T-helper 2 cell treated with Interferon-gamma antibody and Interleukin-4, amounts not matched to agents 5 μg/mL and 100 μg/mL, for 36 hours (primary cell): ENCODE results near the gene SLC35F3.

Experiments used
- DNase-seq: peaks from one replicate; pipeline ENCODE4 v3.0.0; 2021; ENCODE audit warnings: low spot score
- H3K27ac Mint-ChIP-seq: one replicate; pipeline ENCODE4 v1.8.0; 2021; ENCODE audit warnings: mild to moderate bottlenecking, mixed read lengths
- H3K27me3 Mint-ChIP-seq: one replicate; pipeline ENCODE4 v1.8.0; 2021; ENCODE audit warnings: low read depth, mixed read lengths
- H3K36me3 Mint-ChIP-seq: one replicate; pipeline ENCODE4 v1.8.0; 2021; ENCODE audit warnings: low read depth, mixed read lengths
- H3K4me1 Mint-ChIP-seq: one replicate; pipeline ENCODE4 v1.8.0; 2021; ENCODE audit warnings: low read depth, mixed read lengths
- H3K4me3 Mint-ChIP-seq: one replicate; pipeline ENCODE4 v1.8.0; 2022; ENCODE audit warnings: mild to moderate bottlenecking, moderate library complexity, mixed read lengths
- H3K9me3 Mint-ChIP-seq: one replicate; pipeline ENCODE4 v1.8.0; 2021; ENCODE audit warnings: mixed read lengths

SLC35F3 gene

GRCh38 chr1:234309598-234310459 lies 405.4 kb downstream of the SLC35F3 start:
- Mint-ChIP-seq H3K27me3 (peaks cover 11% of the 10 kb centered on the region), H3K4me1 (peaks cover 7% of the 10 kb centered on the region), H3K27ac (no peak overlapping the region), H3K4me3 (no peak overlapping the region), H3K9me3 (no peaks in the 10 kb centered on the region), H3K36me3 (no peaks in the 10 kb centered on the region)
- peak; percentile 63 for DNase-seq

GRCh38 chr1:234310460-234310817 lies 406.0 kb downstream of the SLC35F3 start:
- H3K4me1 Mint-ChIP-seq, result peaks cover 7% of the 10 kb centered on the region
- no peak overlapping the region for H3K27ac Mint-ChIP-seq
- H3K4me3 Mint-ChIP-seq, result no peak overlapping the region
- no peaks in the 10 kb centered on the region for H3K36me3 Mint-ChIP-seq
- no peak for DNase-seq
- H3K9me3 Mint-ChIP-seq, result no peaks in the 10 kb centered on the region
- H3K27me3 Mint-ChIP-seq, result peaks cover 11% of the 10 kb centered on the region

- Mint-ChIP-seq H3K27me3 (peaks cover 11% of the 10 kb centered on the region), H3K9me3 (no peaks in the 10 kb centered on the region), H3K4me3 (no peak overlapping the region), H3K36me3 (no peaks in the 10 kb centered on the region), H3K4me1 (peaks cover 7% of the 10 kb centered on the region), H3K27ac (no peak overlapping the region)
- DNase-seq, result no peak
Measured at GRCh38 chr1:234311414-234311813, 406.9 kb downstream of the SLC35F3 start.

GRCh38 chr1:234313171-234313570 lies 408.7 kb downstream of the SLC35F3 start:
- Mint-ChIP-seq H3K9me3 (no peaks in the 10 kb centered on the region), H3K27me3 (peaks cover 16% of the 10 kb centered on the region), H3K4me3 (no peak overlapping the region), H3K4me1 (peaks cover 7% of the 10 kb centered on the region), H3K36me3 (no peaks in the 10 kb centered on the region), H3K27ac (no peak overlapping the region)
- no peak for DNase-seq

GRCh38 chr1:234315091-234315541 lies 410.6 kb downstream of the SLC35F3 start:
- no peak overlapping the region for H3K4me3 Mint-ChIP-seq
- H3K27ac Mint-ChIP-seq, result no peak overlapping the region
- no peaks in the 10 kb centered on the region for H3K9me3 Mint-ChIP-seq
- H3K36me3 Mint-ChIP-seq, result no peaks in the 10 kb centered on the region
- DNase-seq, result peak; percentile 22
- peaks cover 16% of the 10 kb centered on the region for H3K27me3 Mint-ChIP-seq
- H3K4me1 Mint-ChIP-seq, result peaks cover under 1% of the 10 kb centered on the region

GRCh38 chr1:234315588-234315987 lies 411.1 kb downstream of the SLC35F3 start:
- Mint-ChIP-seq H3K4me3 (no peak overlapping the region), H3K27me3 (peaks cover 16% of the 10 kb centered on the region), H3K4me1 (no peaks in the 10 kb centered on the region), H3K27ac (no peak overlapping the region), H3K36me3 (no peaks in the 10 kb centered on the region), H3K9me3 (no peaks in the 10 kb centered on the region)
- no peak for DNase-seq

GRCh38 chr1:234316486-234316885 lies 412.0 kb downstream of the SLC35F3 start:
- Mint-ChIP-seq H3K4me3 (no peak overlapping the region), H3K36me3 (no peaks in the 10 kb centered on the region), H3K4me1 (peaks cover 3% of the 10 kb centered on the region), H3K9me3 (no peaks in the 10 kb centered on the region), H3K27ac (no peak overlapping the region), H3K27me3 (peaks cover 13% of the 10 kb centered on the region)
- DNase-seq, result no peak

GRCh38 chr1:234316937-234317336 lies 412.5 kb downstream of the SLC35F3 start:
- Mint-ChIP-seq H3K27me3 (peaks cover 11% of the 10 kb centered on the region), H3K27ac (no peak overlapping the region), H3K36me3 (no peaks in the 10 kb centered on the region), H3K4me3 (no peak overlapping the region), H3K9me3 (no peaks in the 10 kb centered on the region), H3K4me1 (peaks cover 3% of the 10 kb centered on the region)
- DNase-seq, result no peak

- no peak overlapping the region for H3K27ac Mint-ChIP-seq
- no peaks in the 10 kb centered on the region for H3K36me3 Mint-ChIP-seq
- peaks cover 22% of the 10 kb centered on the region for H3K27me3 Mint-ChIP-seq
- peaks cover 11% of the 10 kb centered on the region for H3K4me1 Mint-ChIP-seq
- DNase-seq, result no peak
- no peak overlapping the region for H3K4me3 Mint-ChIP-seq
- no peaks in the 10 kb centered on the region for H3K9me3 Mint-ChIP-seq
Measured at GRCh38 chr1:234320069-234320468, 415.6 kb downstream of the SLC35F3 start.

- Mint-ChIP-seq H3K4me1 (peaks cover 11% of the 10 kb centered on the region), H3K36me3 (no peaks in the 10 kb centered on the region), H3K4me3 (no peak overlapping the region), H3K27me3 (peaks cover 27% of the 10 kb centered on the region), H3K27ac (no peak overlapping the region), H3K9me3 (no peaks in the 10 kb centered on the region)
- no peak for DNase-seq
Measured at GRCh38 chr1:234320549-234320948, 416.1 kb downstream of the SLC35F3 start.

- Mint-ChIP-seq H3K9me3 (no peaks in the 10 kb centered on the region), H3K27ac (no peak overlapping the region), H3K36me3 (no peaks in the 10 kb centered on the region), H3K4me1 (peaks cover 17% of the 10 kb centered on the region), H3K27me3 (peaks cover 34% of the 10 kb centered on the region), H3K4me3 (no peak overlapping the region)
- no peak for DNase-seq
Measured at GRCh38 chr1:234321231-234321630, 416.8 kb downstream of the SLC35F3 start.

GRCh38 chr1:234322097-234322496 lies 417.6 kb downstream of the SLC35F3 start:
- H3K4me3 Mint-ChIP-seq, result no peak overlapping the region
- no peak overlapping the region for H3K27ac Mint-ChIP-seq
- no peak for DNase-seq
- H3K9me3 Mint-ChIP-seq, result no peaks in the 10 kb centered on the region
- peaks cover 25% of the 10 kb centered on the region for H3K4me1 Mint-ChIP-seq
- H3K27me3 Mint-ChIP-seq, result peaks cover 41% of the 10 kb centered on the region
- no peaks in the 10 kb centered on the region for H3K36me3 Mint-ChIP-seq

GRCh38 chr1:234322979-234323378 lies 418.5 kb downstream of the SLC35F3 start:
- Mint-ChIP-seq H3K27ac (no peak overlapping the region), H3K4me1 (peaks cover 25% of the 10 kb centered on the region), H3K4me3 (peak overlapping the region; percentile 39), H3K9me3 (no peaks in the 10 kb centered on the region), H3K27me3 (peaks cover 36% of the 10 kb centered on the region), H3K36me3 (no peaks in the 10 kb centered on the region)
- DNase-seq, result peak; percentile 57

GRCh38 chr1:234324821-234325220 lies 420.3 kb downstream of the SLC35F3 start:
- H3K9me3 Mint-ChIP-seq, result no peaks in the 10 kb centered on the region
- H3K4me3 Mint-ChIP-seq, result no peak overlapping the region
- H3K4me1 Mint-ChIP-seq, result peaks cover 25% of the 10 kb centered on the region
- no peak for DNase-seq
- peaks cover 35% of the 10 kb centered on the region for H3K27me3 Mint-ChIP-seq
- no peak overlapping the region for H3K27ac Mint-ChIP-seq
- no peaks in the 10 kb centered on the region for H3K36me3 Mint-ChIP-seq
